ENCODE data around the gene GBE1.

DNA sequence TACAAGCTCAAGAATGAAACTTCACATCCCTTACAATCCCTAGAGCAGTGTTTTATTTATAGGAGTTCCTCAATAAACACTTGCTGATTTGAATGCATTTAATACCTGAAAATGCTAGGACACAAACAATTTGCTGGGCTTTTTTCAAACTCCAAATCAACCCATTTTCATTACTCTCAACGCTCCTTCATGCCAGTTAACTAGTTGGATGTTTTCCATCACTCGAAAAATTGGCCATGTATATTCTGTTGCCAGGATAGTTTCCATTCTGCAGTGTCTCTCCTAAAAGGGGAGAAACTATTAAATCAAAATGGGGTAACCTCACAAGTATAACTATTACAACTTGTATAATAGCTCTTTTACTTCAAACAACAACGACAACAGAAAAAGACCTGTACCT is 1.2 kb downstream of the GBE1 start:
- TF ChIP-seq, protein P1, sequence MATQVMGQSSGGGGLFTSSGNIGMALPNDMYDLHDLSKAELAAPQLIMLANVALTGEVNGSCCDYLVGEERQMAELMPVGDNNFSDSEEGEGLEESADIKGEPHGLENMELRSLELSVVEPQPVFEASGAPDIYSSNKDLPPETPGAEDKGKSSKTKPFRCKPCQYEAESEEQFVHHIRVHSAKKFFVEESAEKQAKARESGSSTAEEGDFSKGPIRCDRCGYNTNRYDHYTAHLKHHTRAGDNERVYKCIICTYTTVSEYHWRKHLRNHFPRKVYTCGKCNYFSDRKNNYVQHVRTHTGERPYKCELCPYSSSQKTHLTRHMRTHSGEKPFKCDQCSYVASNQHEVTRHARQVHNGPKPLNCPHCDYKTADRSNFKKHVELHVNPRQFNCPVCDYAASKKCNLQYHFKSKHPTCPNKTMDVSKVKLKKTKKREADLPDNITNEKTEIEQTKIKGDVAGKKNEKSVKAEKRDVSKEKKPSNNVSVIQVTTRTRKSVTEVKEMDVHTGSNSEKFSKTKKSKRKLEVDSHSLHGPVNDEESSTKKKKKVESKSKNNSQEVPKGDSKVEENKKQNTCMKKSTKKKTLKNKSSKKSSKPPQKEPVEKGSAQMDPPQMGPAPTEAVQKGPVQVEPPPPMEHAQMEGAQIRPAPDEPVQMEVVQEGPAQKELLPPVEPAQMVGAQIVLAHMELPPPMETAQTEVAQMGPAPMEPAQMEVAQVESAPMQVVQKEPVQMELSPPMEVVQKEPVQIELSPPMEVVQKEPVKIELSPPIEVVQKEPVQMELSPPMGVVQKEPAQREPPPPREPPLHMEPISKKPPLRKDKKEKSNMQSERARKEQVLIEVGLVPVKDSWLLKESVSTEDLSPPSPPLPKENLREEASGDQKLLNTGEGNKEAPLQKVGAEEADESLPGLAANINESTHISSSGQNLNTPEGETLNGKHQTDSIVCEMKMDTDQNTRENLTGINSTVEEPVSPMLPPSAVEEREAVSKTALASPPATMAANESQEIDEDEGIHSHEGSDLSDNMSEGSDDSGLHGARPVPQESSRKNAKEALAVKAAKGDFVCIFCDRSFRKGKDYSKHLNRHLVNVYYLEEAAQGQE (IDR thresholded peaks at IDR 0.05; ENCODE audit: low read depth, low read length): no peak
- TF ChIP-seq, protein P2, sequence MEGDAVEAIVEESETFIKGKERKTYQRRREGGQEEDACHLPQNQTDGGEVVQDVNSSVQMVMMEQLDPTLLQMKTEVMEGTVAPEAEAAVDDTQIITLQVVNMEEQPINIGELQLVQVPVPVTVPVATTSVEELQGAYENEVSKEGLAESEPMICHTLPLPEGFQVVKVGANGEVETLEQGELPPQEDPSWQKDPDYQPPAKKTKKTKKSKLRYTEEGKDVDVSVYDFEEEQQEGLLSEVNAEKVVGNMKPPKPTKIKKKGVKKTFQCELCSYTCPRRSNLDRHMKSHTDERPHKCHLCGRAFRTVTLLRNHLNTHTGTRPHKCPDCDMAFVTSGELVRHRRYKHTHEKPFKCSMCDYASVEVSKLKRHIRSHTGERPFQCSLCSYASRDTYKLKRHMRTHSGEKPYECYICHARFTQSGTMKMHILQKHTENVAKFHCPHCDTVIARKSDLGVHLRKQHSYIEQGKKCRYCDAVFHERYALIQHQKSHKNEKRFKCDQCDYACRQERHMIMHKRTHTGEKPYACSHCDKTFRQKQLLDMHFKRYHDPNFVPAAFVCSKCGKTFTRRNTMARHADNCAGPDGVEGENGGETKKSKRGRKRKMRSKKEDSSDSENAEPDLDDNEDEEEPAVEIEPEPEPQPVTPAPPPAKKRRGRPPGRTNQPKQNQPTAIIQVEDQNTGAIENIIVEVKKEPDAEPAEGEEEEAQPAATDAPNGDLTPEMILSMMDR (IDR thresholded peaks at IDR 0.05): no peak
- TF ChIP-seq TCF12 (IDR thresholded peaks at IDR 0.05): no peak
- TF ChIP-seq, protein P3, sequence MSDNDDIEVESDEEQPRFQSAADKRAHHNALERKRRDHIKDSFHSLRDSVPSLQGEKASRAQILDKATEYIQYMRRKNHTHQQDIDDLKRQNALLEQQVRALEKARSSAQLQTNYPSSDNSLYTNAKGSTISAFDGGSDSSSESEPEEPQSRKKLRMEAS (IDR thresholded peaks at IDR 0.05; ENCODE audit: low read depth): no peak
- no peak for TF ChIP-seq EP300 (IDR thresholded peaks at IDR 0.05; ENCODE audit: borderline replicate concordance in 1 of 2, low read depth in 1 of 2, low read length in 1 of 2)
